Large intestine (tissue), 3 donors: Measurements from ENCODE around the gene COQ10B. TPM values are rescaled to one million over a fixed set of nuclear protein-coding genes. Genes with fewer than 3 reads are reported as not detected.

Experiments used
- DNase-seq, 2 donors: peaks; one replicate each; pipeline versions ENCODE4 v3.0.0 to v3.0.0-alpha.2; 2013
- H3K27ac ChIP-seq: one replicate; pipeline ENCODE4 v1.5.1; 2013; ENCODE audit warnings: low read length
- H3K27me3 ChIP-seq: 2 replicates; pipeline ENCODE4 v1.6.1; 2013; ENCODE audit warnings: low read length; ENCODE audit not compliant: control insufficient read depth, insufficient read depth
- H3K36me3 ChIP-seq: 2 replicates; pipeline ENCODE4 v1.6.1; 2013; ENCODE audit warnings: low read length; ENCODE audit not compliant: control insufficient read depth, insufficient read depth
- H3K4me1 ChIP-seq: one replicate; pipeline ENCODE4 v1.6.1; 2013; ENCODE audit warnings: low read length; ENCODE audit not compliant: control insufficient read depth, insufficient read depth
- H3K4me3 ChIP-seq: one replicate; pipeline ENCODE4 v1.5.1; 2013; ENCODE audit warnings: low read length
- H3K9me3 ChIP-seq: one replicate; pipeline ENCODE4 v1.6.1; 2013; ENCODE audit warnings: mild to moderate bottlenecking, low read depth, low read length, moderate library complexity; ENCODE audit not compliant: control insufficient read depth
- WGBS: methylation state at CpG from one replicate; pipeline ENCODE4 v1.1.5; 2013; ENCODE audit warnings: low lambda C conversion rate; ENCODE audit not compliant: insufficient coverage; 5-methylcytosine and 5-hydroxymethylcytosine counted together
- polyA plus RNA-seq: library from polyadenylated mRNA; unstranded; fragments of 120-200 nt; gene quantifications from one replicate; pipeline ENCODE4 v1.2.1, GENCODE V29; 2013

COQ10B gene
- polyA plus RNA-seq, 1 donor = 15.2 TPM

DNA sequence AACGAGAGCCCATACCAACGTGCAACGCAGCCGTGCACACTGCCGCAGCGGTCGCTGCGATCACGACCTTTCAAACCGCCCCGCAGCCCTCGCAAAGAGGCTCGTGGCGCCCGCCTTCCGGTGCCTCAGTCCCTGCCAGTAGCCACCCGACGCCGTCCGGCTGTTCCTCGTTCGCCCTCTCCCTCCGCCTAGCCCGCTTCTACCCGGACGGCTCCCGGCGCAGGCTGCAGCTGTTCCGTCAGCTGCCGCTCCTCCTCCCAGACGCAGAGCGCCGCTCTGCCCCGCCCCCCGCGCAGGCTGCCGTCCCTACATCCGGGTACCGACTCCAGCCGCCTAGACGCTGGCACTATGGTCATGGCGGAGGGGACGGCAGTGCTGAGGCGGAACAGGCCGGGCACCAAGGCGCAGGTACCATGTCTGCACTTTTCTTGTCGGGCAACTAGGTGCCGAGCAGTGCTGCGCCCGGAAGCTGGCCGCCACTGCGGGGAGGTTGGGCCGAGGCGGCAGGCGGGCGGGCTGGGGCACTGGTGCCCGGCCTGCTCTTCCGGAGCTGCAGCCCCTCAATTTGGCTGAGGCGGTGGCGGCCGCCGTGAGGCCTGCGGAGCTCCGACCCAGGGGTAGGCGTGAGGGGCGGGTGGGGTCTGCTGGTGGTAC, 62.5 kb downstream of the COQ10B start, which contains the start of gene MOB4:
Gene MOB4, plus strand, starts transcription at position 328 of the 654 bp plus-strand sequence. Its CDS starts 21 bp downstream, at position 349.
- peaks cover 9% of the 10 kb centered on the region for H3K4me1 ChIP-seq
- H3K4me3 ChIP-seq = peak within 1 kb of the TSS; percentile 66
- peak within 1 kb of the TSS; percentile 96 for H3K27ac ChIP-seq
- peak; percentile 95 to 99 for DNase-seq
- H3K27me3 ChIP-seq = no peaks in the 10 kb centered on the region
- WGBS = no CpG with 5 or more reads among the region's 66 CpGs
- H3K36me3 ChIP-seq = peaks cover 5% of the 10 kb centered on the region
- H3K9me3 ChIP-seq = peaks cover 4% of the 10 kb centered on the region

DNA sequence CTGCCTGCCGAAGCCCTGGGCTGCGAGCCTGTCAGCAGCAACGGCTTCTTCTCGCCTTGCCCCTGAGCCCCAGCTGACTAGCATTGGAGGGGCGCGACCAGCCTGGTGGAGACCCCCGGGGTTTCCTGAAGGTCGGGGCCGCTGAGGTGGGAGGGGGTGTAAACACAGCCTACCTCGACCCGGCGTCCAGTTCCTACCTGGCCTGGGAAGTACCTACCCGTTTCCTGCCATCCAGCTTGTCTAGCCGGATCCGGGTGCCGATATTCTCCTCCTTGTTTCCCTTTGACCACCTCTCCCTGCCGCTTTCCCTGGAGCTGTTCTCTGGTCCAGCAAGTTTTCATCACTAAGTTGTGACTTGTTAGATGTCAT, 63.0 kb downstream of the COQ10B start:
- Histone ChIP-seq H3K4me1 (peaks cover 9% of the 10 kb centered on the region), H3K27ac (peak overlapping the region; percentile 96), H3K4me3 (peak overlapping the region; percentile 66), H3K27me3 (no peaks in the 10 kb centered on the region), H3K9me3 (peaks cover 4% of the 10 kb centered on the region), H3K36me3 (peaks cover 5% of the 10 kb centered on the region)
- WGBS = no CpG with 5 or more reads among the region's 17 CpGs
- DNase-seq = no peak

DNA sequence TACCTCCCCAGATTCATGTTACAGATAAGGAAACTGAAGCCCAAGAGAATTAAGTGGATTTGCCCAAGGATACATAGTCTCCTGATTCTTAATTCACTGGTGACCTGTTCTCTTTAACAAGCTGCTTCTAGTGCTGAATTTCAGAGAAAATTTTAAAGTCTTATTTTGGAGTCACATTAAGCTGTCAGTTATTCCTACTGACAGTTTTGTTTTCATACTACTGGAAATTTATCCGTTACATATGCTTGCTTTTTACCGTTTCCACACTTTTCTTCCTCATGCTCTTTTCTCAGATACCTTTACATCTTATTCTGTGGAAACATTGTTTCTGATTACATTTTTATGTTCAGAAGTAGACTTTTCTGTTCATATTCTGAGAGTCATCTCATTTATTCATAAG, 63.8 kb downstream of the COQ10B start:
- no peaks in the 10 kb centered on the region for H3K27me3 ChIP-seq
- H3K36me3 ChIP-seq = peaks cover 5% of the 10 kb centered on the region
- WGBS = no CpG with 5 or more reads among the region's 2 CpGs
- no peak overlapping the region for H3K27ac ChIP-seq
- peak overlapping the region; percentile 66 for H3K4me3 ChIP-seq
- DNase-seq = no peak
- peaks cover 4% of the 10 kb centered on the region for H3K9me3 ChIP-seq
- peaks cover 9% of the 10 kb centered on the region for H3K4me1 ChIP-seq

Other genes starting within 250 kb of the COQ10B start
- 8.4 TPM for gene ANKRD44, start 142.8 kb upstream of the COQ10B start, polyA plus RNA-seq
- gene SF3B1, start 18.5 kb upstream of the COQ10B start, polyA plus RNA-seq = 347 TPM
- gene HSPD1, start 46.3 kb downstream of the COQ10B start, polyA plus RNA-seq = 607 TPM
- gene HSPE1, start 46.8 kb downstream of the COQ10B start, polyA plus RNA-seq = 268 TPM
- gene MOB4, start 62.5 kb downstream of the COQ10B start, polyA plus RNA-seq = 36.6 TPM
- 4.5 TPM for gene RFTN2, start 222.0 kb downstream of the COQ10B start, polyA plus RNA-seq